WI38 (cell line): ENCODE data around the gene UTP20.

Experiments
- H3K4me3 ChIP-seq: 2 replicates; pipeline ENCODE4 v1.5.1; 2011; ENCODE audit warnings: low read depth, mild to moderate bottlenecking, control low read depth, low read length
- TF ChIP-seq, protein P1 (sequence below): IDR thresholded peaks from 2 replicates; pipeline ENCODE4 v1.5.1; 2012; ENCODE audit warnings: low read depth, mild to moderate bottlenecking, control low read depth, low read length

UTP20 gene

GRCh38 chr12:101297661-101298060 lies 17.8 kb downstream of the UTP20 start:
- TF ChIP-seq, protein P1, sequence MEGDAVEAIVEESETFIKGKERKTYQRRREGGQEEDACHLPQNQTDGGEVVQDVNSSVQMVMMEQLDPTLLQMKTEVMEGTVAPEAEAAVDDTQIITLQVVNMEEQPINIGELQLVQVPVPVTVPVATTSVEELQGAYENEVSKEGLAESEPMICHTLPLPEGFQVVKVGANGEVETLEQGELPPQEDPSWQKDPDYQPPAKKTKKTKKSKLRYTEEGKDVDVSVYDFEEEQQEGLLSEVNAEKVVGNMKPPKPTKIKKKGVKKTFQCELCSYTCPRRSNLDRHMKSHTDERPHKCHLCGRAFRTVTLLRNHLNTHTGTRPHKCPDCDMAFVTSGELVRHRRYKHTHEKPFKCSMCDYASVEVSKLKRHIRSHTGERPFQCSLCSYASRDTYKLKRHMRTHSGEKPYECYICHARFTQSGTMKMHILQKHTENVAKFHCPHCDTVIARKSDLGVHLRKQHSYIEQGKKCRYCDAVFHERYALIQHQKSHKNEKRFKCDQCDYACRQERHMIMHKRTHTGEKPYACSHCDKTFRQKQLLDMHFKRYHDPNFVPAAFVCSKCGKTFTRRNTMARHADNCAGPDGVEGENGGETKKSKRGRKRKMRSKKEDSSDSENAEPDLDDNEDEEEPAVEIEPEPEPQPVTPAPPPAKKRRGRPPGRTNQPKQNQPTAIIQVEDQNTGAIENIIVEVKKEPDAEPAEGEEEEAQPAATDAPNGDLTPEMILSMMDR: no peak
- H3K4me3 ChIP-seq: no peak overlapping the region

DNA sequence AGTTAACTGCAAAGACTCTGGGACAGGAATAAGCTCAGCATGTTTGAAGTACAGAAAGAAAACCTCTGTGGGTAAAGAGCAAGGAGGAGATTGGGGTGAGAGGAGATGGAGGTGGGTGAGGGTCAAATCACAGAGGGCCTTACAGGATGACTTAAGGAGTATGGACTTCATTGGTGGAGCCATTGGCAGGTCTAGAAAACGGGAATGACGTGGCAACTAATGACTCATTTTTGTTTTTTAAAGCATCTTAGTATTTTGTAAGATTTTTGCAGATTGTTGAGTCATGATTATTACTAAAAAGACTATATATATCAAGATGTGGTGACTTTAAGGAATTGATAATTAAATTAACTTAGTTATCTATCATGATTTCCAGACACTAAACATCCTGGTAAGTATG lies 18.5 kb downstream of the UTP20 start:
- H3K4me3 ChIP-seq: no peak overlapping the region
- TF ChIP-seq, protein P1: no peak

DNA sequence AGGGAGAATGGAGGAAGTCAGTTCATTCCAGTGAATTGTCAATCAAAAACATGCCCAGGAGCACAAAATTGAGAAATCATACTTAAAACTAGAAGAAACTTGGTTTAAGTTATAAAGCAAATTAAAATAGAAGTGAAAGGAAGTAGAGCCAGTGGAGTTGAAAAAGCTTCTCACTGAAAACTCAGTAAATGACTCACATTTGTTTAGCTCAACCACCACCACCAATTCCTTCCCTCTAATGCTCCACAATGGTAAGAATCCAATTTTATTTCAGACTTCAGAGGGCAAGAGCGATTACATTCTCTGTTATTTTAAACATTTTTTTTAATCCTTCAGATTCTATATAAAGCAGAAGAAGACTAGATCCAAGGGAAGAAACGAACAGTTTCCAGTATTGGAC lies 19.4 kb downstream of the UTP20 start:
- TF ChIP-seq, protein P1: no peak
- no peak overlapping the region for H3K4me3 ChIP-seq

- TF ChIP-seq, protein P1: no peak
- H3K4me3 ChIP-seq: no peak overlapping the region
Observed at GRCh38 chr12:101299931-101300330, 20.0 kb downstream of the UTP20 start.

DNA sequence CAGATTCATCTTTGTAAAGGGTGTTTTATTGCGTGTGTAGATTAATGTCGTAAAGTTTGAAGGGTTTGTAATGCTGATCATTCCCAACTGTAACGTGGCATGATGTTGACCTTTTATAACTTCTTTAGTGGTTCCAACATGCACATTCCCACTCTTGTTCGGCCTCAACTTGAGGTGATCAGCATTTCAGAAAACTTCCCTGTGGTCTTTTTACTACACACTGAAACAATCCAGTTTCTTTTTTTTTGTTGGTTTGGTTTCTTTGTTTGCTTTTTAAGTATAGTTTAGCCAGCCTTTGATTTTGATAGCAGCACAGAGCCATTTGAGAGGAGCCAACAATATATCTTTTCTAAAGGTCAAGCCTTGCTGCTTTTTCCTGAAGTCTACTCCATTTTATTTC lies 22.8 kb downstream of the UTP20 start:
- H3K4me3 ChIP-seq: no peak overlapping the region
- TF ChIP-seq, protein P1: no peak

DNA sequence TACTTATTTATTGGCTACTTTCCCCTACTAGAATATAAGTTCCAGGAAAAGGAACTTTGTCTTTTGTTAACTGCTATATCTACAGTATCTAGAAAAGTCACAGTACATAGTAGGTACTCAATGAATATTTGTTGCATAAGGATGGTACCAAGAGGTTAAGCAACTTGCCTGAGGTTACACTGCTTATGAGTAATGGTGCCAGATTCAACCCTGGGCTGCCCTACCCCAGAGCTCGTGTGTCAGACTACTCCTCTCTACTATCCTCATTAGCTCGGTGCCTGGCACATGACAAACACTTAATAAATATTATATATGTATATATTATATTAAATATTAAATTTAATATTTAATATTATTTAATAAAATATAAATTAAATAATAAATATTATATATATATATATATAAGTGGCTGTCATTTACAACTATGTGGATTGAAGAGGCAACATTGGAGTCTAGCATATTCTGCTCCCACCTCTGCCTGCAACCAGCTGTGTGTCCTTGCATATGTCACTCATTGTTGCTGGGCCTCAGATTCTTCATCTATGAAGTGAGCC lies 25.4 kb downstream of the UTP20 start:
- H3K4me3 ChIP-seq: no peak overlapping the region
- TF ChIP-seq, protein P1: no peak

GRCh38 chr12:101305794-101306193 lies 25.9 kb downstream of the UTP20 start:
- TF ChIP-seq, protein P1: no peak
- no peak overlapping the region for H3K4me3 ChIP-seq
